HepG2 (cell line): ENCODE measurements around the gene DNAJB12. TPM values are rescaled to one million over a fixed set of nuclear protein-coding genes. Genes with fewer than 3 reads are reported as not detected.

Experiments used
- ATF7-NPFF ChIP-seq: sonication (generic); formaldehyde crosslinking; IDR thresholded peaks from 2 replicates; pipeline ENCODE4 v1.8.1; 2023; ENCODE audit warnings: mild to moderate bottlenecking, low read depth, missing genetic modification reagents, moderate library complexity
- CERS6 ChIP-seq: sonication (generic); formaldehyde crosslinking; IDR thresholded peaks from 2 replicates; pipeline ENCODE4 v1.5.0; 2020; ENCODE audit warnings: missing genetic modification reagents
- E2F5 ChIP-seq: sonication (generic); formaldehyde crosslinking; conservative IDR thresholded peaks from 2 replicates; pipeline ENCODE4 v1.4.0; 2020; ENCODE audit warnings: missing genetic modification reagents
- EZH2 ChIP-seq: conservative IDR thresholded peaks from 2 replicates; pipeline ENCODE4 v1.6.1; 2012; ENCODE audit warnings: mild to moderate bottlenecking, low read depth, low read length, moderate library complexity
- KAT2B ChIP-seq: fragments of 150-350 bp; IDR thresholded peaks from 2 replicates; pipeline ENCODE4 v1.6.1; 2014; ENCODE audit warnings: low read depth, low read length, borderline replicate concordance
- MAX ChIP-seq: IDR thresholded peaks from 2 replicates; pipeline ENCODE4 v1.6.1; 2012; ENCODE audit warnings: inconsistent platforms
- MTERF4 ChIP-seq: sonication (generic); formaldehyde crosslinking; IDR thresholded peaks from 2 replicates; pipeline ENCODE4 v1.8.0; 2023; ENCODE audit warnings: mild to moderate bottlenecking, missing genetic modification reagents
- NCOA1 ChIP-seq: sonication (generic); formaldehyde crosslinking; IDR thresholded peaks from 2 replicates; pipeline ENCODE4 v1.9.0; 2021; ENCODE audit warnings: missing genetic modification reagents
- NRL ChIP-seq: sonication (generic); formaldehyde crosslinking; IDR thresholded peaks from 2 replicates; pipeline ENCODE4 v1.5.0; 2020; ENCODE audit warnings: missing genetic modification reagents, mild to moderate bottlenecking, moderate library complexity, borderline replicate concordance
- RORA ChIP-seq: sonication (generic); formaldehyde crosslinking; IDR thresholded peaks from 2 replicates; pipeline ENCODE4 v1.5.0; 2020; ENCODE audit warnings: mild to moderate bottlenecking, missing genetic modification reagents, moderate library complexity
- SMAD1 ChIP-seq: sonication (generic); formaldehyde crosslinking; IDR thresholded peaks from 2 replicates; pipeline ENCODE4 v1.4.0; 2020; ENCODE audit warnings: missing genetic modification reagents, low read depth, mild to moderate bottlenecking, borderline replicate concordance
- SP1 ChIP-seq, 2 experiments: fragments of 450-650 bp in 1 of 2; sonication (generic) in 1 of 2; formaldehyde crosslinking in 1 of 2; IDR thresholded peaks; 2 replicates each; pipeline versions ENCODE4 v1.4.0 to v1.6.1; 2016 to 2020; ENCODE audit warnings: missing genetic modification reagents in 1 of 2
- TARDBP ChIP-seq: sonication (generic); formaldehyde crosslinking; IDR thresholded peaks from 2 replicates; pipeline ENCODE4 v1.8.0; 2022; ENCODE audit warnings: mild to moderate bottlenecking, missing genetic modification reagents
- TCF12 ChIP-seq, 2 experiments: fragments of 450-650 bp in 1 of 2; sonication (generic) in 1 of 2; formaldehyde crosslinking in 1 of 2; IDR thresholded peaks; 2 replicates each; pipeline versions ENCODE4 v1.6.1 to v1.8.0; 2017 to 2022; ENCODE audit warnings: antibody characterized with exemption in 1 of 2, mild to moderate bottlenecking in 1 of 2, missing genetic modification reagents in 1 of 2, moderate library complexity in 1 of 2
- TFE3 ChIP-seq: IDR thresholded peaks from 2 replicates; pipeline ENCODE4 v1.6.1; 2016
- U2AF1 ChIP-seq: fragments of 200-400 bp; formaldehyde crosslinking; optimal IDR thresholded peaks from 2 replicates; pipeline ENCODE3; 2017; ENCODE audit warnings: mild to moderate bottlenecking, low read depth, low read length
- ZNF101 ChIP-seq: sonication (generic); formaldehyde crosslinking; IDR thresholded peaks from 2 replicates; pipeline ENCODE4 v1.4.0; 2020; ENCODE audit warnings: mild to moderate bottlenecking, low read depth, missing genetic modification reagents, borderline replicate concordance
- ZNF354B ChIP-seq: sonication (generic); formaldehyde crosslinking; IDR thresholded peaks from 2 replicates; pipeline ENCODE4 v1.8.0; 2022; ENCODE audit warnings: mild to moderate bottlenecking, missing genetic modification reagents
- ZNF562 ChIP-seq: sonication (generic); formaldehyde crosslinking; IDR thresholded peaks from 2 replicates; pipeline ENCODE4 v1.8.0; 2022; ENCODE audit warnings: missing genetic modification reagents, borderline replicate concordance
- polyA plus RNA-seq, 8 experiments: library from polyadenylated mRNA; depleted of rRNA in 3 of 8; stranded (reverse) in 7 of 8; unstranded in 1 of 8; fragments of >200 nt; fragmentation: Illumina TruSeq in 4 of 8; extraction: Trizol in 4 of 8; gene quantifications; 2 replicates each; pipeline versions ENCODE4 v1.2.1 to v1.2.3, GENCODE V29; 2011 to 2016; ENCODE audit warnings: low read depth in 4 of 8, missing spikeins in 1 of 8, mixed read lengths in 1 of 8; ENCODE audit not compliant: insufficient read depth in 1 of 8
- total RNA-seq, 5 experiments: library from RNA; depleted of rRNA; stranded (reverse); fragments of >200 nt; fragmentation: Illumina TruSeq; extraction: Trizol; gene quantifications; 2 replicates each; pipeline ENCODE4 v1.2.3, GENCODE V29; 2016; ENCODE audit warnings: low read depth in 1 of 5
- TF ChIP-seq, protein P1 (sequence below): sonication (generic); formaldehyde crosslinking; IDR thresholded peaks from 2 replicates; pipeline ENCODE4 v1.4.0; 2020; ENCODE audit warnings: mild to moderate bottlenecking, missing genetic modification reagents, borderline replicate concordance
- TF ChIP-seq, protein P2 (sequence below): sonication (generic); formaldehyde crosslinking; IDR thresholded peaks from 2 replicates; pipeline ENCODE4 v1.8.1; 2023; ENCODE audit warnings: mild to moderate bottlenecking, missing genetic modification reagents

The DNAJB12 gene
- total and polyA plus RNA-seq, 2 of the 13 experiments (the other 11 are each of a cell fraction or from before 2014, with no cell fraction given): 10.8 to 18.2 TPM

DNA sequence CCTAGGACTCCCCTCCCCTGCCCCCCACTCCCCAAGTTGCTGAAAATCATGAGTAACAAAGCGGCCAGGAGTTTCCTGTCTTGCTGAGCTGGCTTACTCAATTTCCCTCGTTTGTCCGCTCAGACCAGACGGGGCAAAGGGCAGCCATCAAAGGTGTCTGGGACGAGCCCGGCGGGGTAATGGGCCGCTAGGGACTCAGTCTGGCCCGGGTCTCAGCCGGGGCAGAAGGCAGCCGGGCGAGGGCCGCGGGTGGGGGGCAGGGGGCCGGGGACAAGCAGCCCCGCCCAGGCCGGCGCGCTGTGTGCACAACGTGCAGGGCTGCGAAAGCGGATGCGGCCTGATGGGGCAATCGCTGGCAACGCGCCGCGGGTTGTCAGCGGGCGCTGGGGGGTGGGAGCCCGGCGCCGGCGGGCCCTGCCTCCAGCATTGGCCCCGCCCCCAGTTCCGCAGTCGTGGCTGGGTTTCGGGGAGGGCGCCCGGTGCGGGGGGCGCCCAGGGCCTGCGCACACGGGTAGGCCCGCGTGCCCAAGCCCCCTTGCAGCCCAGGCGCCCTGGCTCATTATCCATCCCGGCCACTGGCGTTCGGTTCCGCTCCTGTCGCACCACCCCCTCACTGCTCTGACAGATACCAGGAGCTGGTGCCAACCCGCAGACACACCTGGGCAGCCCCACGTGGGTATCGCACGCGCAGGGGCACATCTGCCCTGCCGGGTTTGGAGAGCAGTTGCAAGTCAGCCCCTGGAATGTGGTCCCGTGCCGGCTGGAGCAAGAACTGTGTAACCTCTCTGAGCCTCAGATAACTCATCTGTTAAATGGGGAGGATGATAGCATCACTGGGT lies 35.1 kb downstream of the DNAJB12 start (continued):
- TF ChIP-seq, protein P1, sequence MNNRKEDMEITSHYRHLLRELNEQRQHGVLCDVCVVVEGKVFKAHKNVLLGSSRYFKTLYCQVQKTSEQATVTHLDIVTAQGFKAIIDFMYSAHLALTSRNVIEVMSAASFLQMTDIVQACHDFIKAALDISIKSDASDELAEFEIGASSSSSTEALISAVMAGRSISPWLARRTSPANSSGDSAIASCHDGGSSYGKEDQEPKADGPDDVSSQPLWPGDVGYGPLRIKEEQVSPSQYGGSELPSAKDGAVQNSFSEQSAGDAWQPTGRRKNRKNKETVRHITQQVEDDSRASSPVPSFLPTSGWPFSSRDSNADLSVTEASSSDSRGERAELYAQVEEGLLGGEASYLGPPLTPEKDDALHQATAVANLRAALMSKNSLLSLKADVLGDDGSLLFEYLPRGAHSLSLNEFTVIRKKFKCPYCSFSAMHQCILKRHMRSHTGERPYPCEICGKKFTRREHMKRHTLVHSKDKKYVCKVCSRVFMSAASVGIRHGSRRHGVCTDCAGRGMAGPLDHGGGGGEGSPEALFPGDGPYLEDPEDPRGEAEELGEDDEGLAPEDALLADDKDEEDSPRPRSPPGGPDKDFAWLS: 0 out of 2 replicates have a peak, but pooled peaks have one; percentile 44
- TF ChIP-seq EZH2 (no peak), SMAD1 (CRISPR knock-in tag) (peak; percentile 27; the same call in 1 of the 2 replicates), SP1 (IDR thresholded peaks at IDR 0.05) (no peak), SP1 (CRISPR knock-in tag; IDR thresholded peaks at IDR 0.05) (peak; percentile 64), MAX (peak; percentile 95), E2F5 (CRISPR knock-in tag) (0 out of 2 replicates have a peak, but pooled peaks have one; percentile 24), MTERF4 (CRISPR knock-in tag) (no peak), NRL (CRISPR knock-in tag) (0 out of 2 replicates have a peak, but pooled peaks have one; percentile 56), ZNF354B (CRISPR knock-in tag) (no peak), U2AF1 (no peak), ZNF562 (CRISPR knock-in tag) (no peak), RORA (CRISPR knock-in tag) (no peak), ATF7-NPFF (peak; percentile 93), KAT2B (no peak), ZNF101 (CRISPR knock-in tag) (no peak), NCOA1 (CRISPR knock-in tag) (no peak), CERS6 (CRISPR knock-in tag) (no peak), TCF12 (IDR thresholded peaks at IDR 0.05) (no peak), TCF12 (CRISPR knock-in tag; IDR thresholded peaks at IDR 0.05) (peak; percentile 89), TARDBP (peak; percentile 69; the same call in 1 of the 2 replicates), TFE3 (CRISPR knock-in tag) (peak; percentile 47; the same call in 1 of the 2 replicates)
- TF ChIP-seq, protein P2, sequence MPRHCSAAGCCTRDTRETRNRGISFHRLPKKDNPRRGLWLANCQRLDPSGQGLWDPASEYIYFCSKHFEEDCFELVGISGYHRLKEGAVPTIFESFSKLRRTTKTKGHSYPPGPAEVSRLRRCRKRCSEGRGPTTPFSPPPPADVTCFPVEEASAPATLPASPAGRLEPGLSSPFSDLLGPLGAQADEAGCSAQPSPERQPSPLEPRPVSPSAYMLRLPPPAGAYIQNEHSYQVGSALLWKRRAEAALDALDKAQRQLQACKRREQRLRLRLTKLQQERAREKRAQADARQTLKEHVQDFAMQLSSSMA (CRISPR knock-in tag): no peak
